ENCODE measurements around the gene GPBAR1.

GRCh38 chr2:218226903-218227302 lies 33.9 kb upstream of the GPBAR1 start:
- no peak for TF ChIP-seq CTCF (IDR thresholded peaks at IDR 0.05; ENCODE audit: low read depth, low read length)
- no peak for TF ChIP-seq POLR2A (IDR thresholded peaks at IDR 0.05; ENCODE audit: extremely low read depth, insufficient read length)
- no peak for TF ChIP-seq MAX (IDR thresholded peaks at IDR 0.05; ENCODE audit: low read depth, low read length)

All from NB4 (cell line).